ENCODE measurements around the gene NLRC3. TPM values are rescaled to one million over a fixed set of nuclear protein-coding genes. Genes with fewer than 3 reads are reported as not detected.
A peak's percentile ranks its signal among the peaks of the same experiment; 100 is the strongest.

NLRC3 gene
- total RNA-seq, 1 experiment from 2014 or later = 0.15 TPM

- Histone ChIP-seq H3K27ac (ENCODE audit: low read depth, low read length) (no peak overlapping the region), H3K9me3 (ENCODE audit: control insufficient read depth in 1 of 2, insufficient read depth in 1 of 2, low read depth in 1 of 2, low read length in 2 of 2) (no peaks in the 10 kb centered on the region), H4K20me1 (ENCODE audit: insufficient read depth) (no peaks in the 10 kb centered on the region), H2AFZ (ENCODE audit: low read depth, low read length, poor library complexity, severe bottlenecking) (no peak overlapping the region), H3K9me2 (ENCODE audit: insufficient read depth) (no peaks in the 10 kb centered on the region), H3K9ac (ENCODE audit: low read length) (no peak overlapping the region), H3K4me1 (ENCODE audit: control insufficient read depth in 1 of 2, insufficient read depth in 2 of 2, low read length in 2 of 2) (no peaks in the 10 kb centered on the region), H3K4me3 (replicated peaks in 1 of 2; ENCODE audit: low read depth in 1 of 2, low read length in 2 of 2) (no peak overlapping the region), H3K36me3 (ENCODE audit: control insufficient read depth in 1 of 2, insufficient read depth in 2 of 2, low read length in 2 of 2) (peaks cover 0 to 8% of the 10 kb centered on the region in 2 experiments; a peak in 1 of 4 replicates), H3K4me2 (ENCODE audit: low read length) (no peak overlapping the region), H3K79me2 (ENCODE audit: insufficient read depth, low read length) (no peaks in the 10 kb centered on the region), H3K27me3 (ENCODE audit: insufficient read depth, low read length) (no peaks in the 10 kb centered on the region)
- no peak for DNase-seq (ENCODE audit: low read depth, low spot score)
- TF ChIP-seq POLR2AphosphoS5 (IDR thresholded peaks at IDR 0.05; ENCODE audit: low read depth, low read length) (peak; percentile 13; the same call in 1 of the 2 replicates), ATF3 (IDR thresholded peaks at IDR 0.05) (no peak)
- intact Hi-C loops (cut with micrococcal nuclease) = no loop called here
- CTCF ChIA-PET = no interaction called here
- ATAC-seq = no peak
- RAD21 ChIA-PET (ENCODE audit: low non-redundant PET in 1 of 2, low total read pairs in 2 of 2, uncharacterized antibody in 2 of 2, unreplicated experiment in 2 of 2) = no interaction called here
- no TSS peak for BruUV-seq (replicated peaks)
- POLR2A ChIA-PET = no interaction called here
These were observed 34.4 kb downstream of the NLRC3 start for GRCh38 chr16:3542601-3543373.

DNA sequence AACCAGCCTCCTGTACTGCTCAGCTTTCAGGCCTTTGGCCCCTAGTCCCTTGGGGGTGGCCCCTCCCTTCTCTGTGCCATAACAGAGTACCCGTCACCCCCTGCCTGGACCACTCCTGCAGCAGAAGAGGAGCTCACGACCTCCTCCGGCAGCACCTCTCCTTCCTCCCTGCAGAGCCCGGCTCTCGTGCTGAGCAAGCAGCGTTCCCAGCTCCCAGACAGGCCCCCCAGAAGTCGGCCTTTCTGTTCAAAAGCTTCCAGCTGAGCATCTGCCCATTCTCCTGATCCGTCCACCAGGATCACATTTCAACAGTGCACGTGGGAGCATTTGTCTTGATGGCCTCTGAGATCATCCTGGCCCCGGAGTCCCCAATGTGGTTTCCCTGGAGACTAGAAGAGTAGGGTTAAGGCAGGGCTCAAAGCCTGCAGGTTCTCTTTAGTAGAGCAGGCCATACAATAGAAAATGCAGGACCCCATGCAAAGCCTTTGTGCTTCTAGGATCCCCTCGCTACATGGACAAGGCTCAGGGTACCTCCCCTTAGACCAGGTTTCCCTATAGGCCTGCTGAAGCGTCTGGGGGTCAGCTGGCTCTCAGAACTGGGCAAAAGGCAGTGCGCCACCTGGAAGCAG is 35.6 kb downstream of the NLRC3 start:
- BruUV-seq (replicated peaks) = no TSS peak
- intact Hi-C loops (cut with micrococcal nuclease) = no loop called here
- no peak overlapping the region for H3K27ac ChIP-seq (ENCODE audit: low read depth, low read length)
- no peaks in the 10 kb centered on the region for H4K20me1 ChIP-seq (ENCODE audit: insufficient read depth)
- POLR2A ChIA-PET = no interaction called here
- H3K9ac ChIP-seq (ENCODE audit: low read length) = no peak overlapping the region
- RAD21 ChIA-PET (ENCODE audit: low non-redundant PET in 1 of 2, low total read pairs in 2 of 2, uncharacterized antibody in 2 of 2, unreplicated experiment in 2 of 2) = no interaction called here
- no peaks in the 10 kb centered on the region for H3K9me3 ChIP-seq (ENCODE audit: control insufficient read depth in 1 of 2, insufficient read depth in 1 of 2, low read depth in 1 of 2, low read length in 2 of 2)
- no peak overlapping the region for H2AFZ ChIP-seq (ENCODE audit: low read depth, low read length, poor library complexity, severe bottlenecking)
- no peaks in the 10 kb centered on the region for H3K4me1 ChIP-seq (ENCODE audit: control insufficient read depth in 1 of 2, insufficient read depth in 2 of 2, low read length in 2 of 2)
- DNase-seq (ENCODE audit: low read depth, low spot score) (no peak), ATAC-seq (no peak)
- H3K27me3 ChIP-seq (ENCODE audit: insufficient read depth, low read length) = no peaks in the 10 kb centered on the region
- H3K9me2 ChIP-seq (ENCODE audit: insufficient read depth) = no peaks in the 10 kb centered on the region
- CTCF ChIA-PET = no interaction called here
- no peak overlapping the region for H3K4me2 ChIP-seq (ENCODE audit: low read length)
- no peak overlapping the region for H3K4me3 ChIP-seq (replicated peaks in 1 of 2; ENCODE audit: low read depth in 1 of 2, low read length in 2 of 2)
- peaks cover 4 to 13% of the 10 kb centered on the region in 2 experiments; a peak in 3 of 4 replicates for H3K36me3 ChIP-seq (ENCODE audit: control insufficient read depth in 1 of 2, insufficient read depth in 2 of 2, low read length in 2 of 2)
- no peaks in the 10 kb centered on the region for H3K79me2 ChIP-seq (ENCODE audit: insufficient read depth, low read length)
- TF ChIP-seq TCF7L2 (IDR thresholded peaks at IDR 0.05; ENCODE audit: borderline replicate concordance, extremely low read depth, insufficient read depth, insufficient read length) = no peak
- no peak for TF ChIP-seq REST (IDR thresholded peaks at IDR 0.05; ENCODE audit: low read depth)
- no peak for TF ChIP-seq RAD21 (IDR thresholded peaks at IDR 0.05; ENCODE audit: low read depth)
- TF ChIP-seq CBX3 (IDR thresholded peaks at IDR 0.05; ENCODE audit: low read depth) = no peak
- no peak for TF ChIP-seq EZH2phosphoT487 (IDR thresholded peaks at IDR 0.05; ENCODE audit: borderline replicate concordance)
- no peak for TF ChIP-seq YY1 (IDR thresholded peaks at IDR 0.05; ENCODE audit: extremely low read depth, insufficient replicate concordance, low read depth, low read length)
- TF ChIP-seq SRF (IDR thresholded peaks at IDR 0.05; ENCODE audit: low read depth) = no peak
- no peak for TF ChIP-seq CTCF (IDR thresholded peaks at IDR 0.05 in 2 of 3, conservative IDR thresholded peaks at IDR 0.05 in 1 of 3; ENCODE audit: borderline replicate concordance in 1 of 3, insufficient read depth in 1 of 3, low read depth in 2 of 3, low read length in 2 of 3)
- TF ChIP-seq ELF1 (IDR thresholded peaks at IDR 0.05; ENCODE audit: borderline replicate concordance, low read depth) = no peak
- no peak for TF ChIP-seq SIN3A (IDR thresholded peaks at IDR 0.05; ENCODE audit: low read depth)
